Omental fat pad (tissue), 4 donors: Measurements from ENCODE around the gene TMEM253. TPM values are rescaled to one million over a fixed set of nuclear protein-coding genes. Genes with fewer than 3 reads are reported as not detected.

Experiments used
- ATAC-seq: fragments of 150-250 bp; one replicate; pipeline ENCODE4 v1.9.1; 2016; ENCODE audit warnings: mild to moderate bottlenecking, moderate library complexity; ENCODE audit not compliant: low FRiP score
- DNase-seq: peaks from one replicate; pipeline ENCODE4 v3.0.0-alpha.2; 2019; ENCODE audit warnings: low spot score
- CTCF ChIP-seq, 3 donors: fragments of 450-650 bp; IDR thresholded peaks; one replicate each; pipeline ENCODE4 v1.5.1; 2016 to 2017; ENCODE audit warnings: antibody characterized with exemption in 3 of 3, mild to moderate bottlenecking in 3 of 3, moderate library complexity in 2 of 3
- total RNA-seq, 4 donors: library from RNA; depleted of rRNA; stranded (reverse); fragments of >200 nt; gene quantifications; one replicate each; pipeline ENCODE4 v1.1.0, GENCODE V29; 2016

The TMEM253 gene
- total RNA-seq = 1 to 10 TPM in 1 of 4 donors, under 1 TPM in 1, not detected in 2; 0.75 to 2.4 TPM

GRCh38 chr14:21100931-21101330, at the start of gene TMEM253:
TMEM253 (plus strand) TSS chr14:21101066; CDS start chr14:21101344, 278 bp downstream.
- DNase-seq (no peak), ATAC-seq (no peak)
- TF ChIP-seq CTCF (IDR thresholded peaks at IDR 0.05) = no peak

DNA sequence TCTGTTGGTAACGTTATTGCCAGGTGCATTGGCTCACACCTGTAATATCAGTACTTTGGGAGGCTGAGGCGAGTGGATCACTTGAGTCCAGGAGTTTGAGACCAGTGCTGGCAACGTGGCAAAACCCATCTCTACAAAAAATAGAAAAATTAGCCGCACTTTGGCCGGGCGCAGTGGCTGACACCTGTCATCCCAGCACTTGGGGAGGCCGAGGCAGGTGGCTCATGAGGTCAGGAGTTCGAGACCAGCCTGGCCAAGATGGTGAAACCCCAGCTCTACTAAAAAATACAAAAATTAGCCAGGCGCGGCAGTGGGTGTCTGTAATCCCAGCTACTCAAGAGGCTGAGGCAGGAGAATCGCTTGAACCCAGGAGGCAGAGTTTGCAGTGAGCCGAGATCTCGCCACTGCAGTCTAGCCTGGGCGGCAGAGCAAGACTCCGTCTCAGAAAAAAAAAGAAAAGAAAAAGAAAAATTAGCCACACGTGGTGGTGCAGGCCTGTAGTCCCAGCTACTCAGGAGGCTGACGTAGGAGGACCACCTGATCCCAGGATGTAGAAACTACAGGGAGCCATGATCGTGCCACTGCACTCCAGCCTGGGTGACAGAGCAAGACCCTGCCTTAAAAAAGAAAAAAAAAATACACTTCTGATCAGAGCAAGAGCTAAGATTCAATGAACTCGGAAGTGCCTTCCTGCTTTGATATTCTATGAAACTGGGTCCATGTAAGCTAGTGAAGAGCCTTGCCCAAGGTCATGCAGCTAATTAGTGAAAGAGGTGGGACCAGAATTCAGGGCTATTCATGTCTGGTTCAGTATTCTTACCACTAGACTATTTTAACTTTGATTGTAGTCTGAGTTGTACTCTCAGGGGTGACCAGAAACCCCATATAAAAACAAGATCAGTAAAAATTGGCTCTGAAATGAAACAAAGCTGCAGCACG, 47.4 kb upstream of the TMEM253 start:
- ATAC-seq = no peak
- no peak for DNase-seq
- TF ChIP-seq CTCF (IDR thresholded peaks at IDR 0.05) = no peak

- ATAC-seq = no peak
- TF ChIP-seq CTCF (IDR thresholded peaks at IDR 0.05) = no peak
- no peak for DNase-seq
These were observed 46.6 kb upstream of the TMEM253 start for GRCh38 chr14:21054123-21054767.

DNA sequence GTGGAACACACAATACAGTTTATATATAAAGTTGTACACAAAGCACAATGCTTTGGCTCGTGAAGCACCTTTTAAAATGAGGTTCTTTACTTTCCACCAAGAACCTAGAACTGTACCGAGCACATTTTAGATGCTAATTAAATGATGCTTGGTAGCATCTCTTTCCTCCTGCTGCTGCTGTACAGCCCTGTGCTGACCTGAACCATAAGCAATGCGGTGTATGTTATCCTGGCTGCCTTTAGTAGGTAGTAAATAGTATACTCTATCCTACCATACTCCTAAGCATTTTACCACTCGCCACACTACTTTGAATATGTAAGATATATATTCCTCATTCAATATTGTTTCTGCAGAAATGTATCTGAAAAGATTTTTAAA, 46.1 kb upstream of the TMEM253 start:
- no peak for TF ChIP-seq CTCF (IDR thresholded peaks at IDR 0.05)
- DNase-seq = no peak
- ATAC-seq = no peak

DNA sequence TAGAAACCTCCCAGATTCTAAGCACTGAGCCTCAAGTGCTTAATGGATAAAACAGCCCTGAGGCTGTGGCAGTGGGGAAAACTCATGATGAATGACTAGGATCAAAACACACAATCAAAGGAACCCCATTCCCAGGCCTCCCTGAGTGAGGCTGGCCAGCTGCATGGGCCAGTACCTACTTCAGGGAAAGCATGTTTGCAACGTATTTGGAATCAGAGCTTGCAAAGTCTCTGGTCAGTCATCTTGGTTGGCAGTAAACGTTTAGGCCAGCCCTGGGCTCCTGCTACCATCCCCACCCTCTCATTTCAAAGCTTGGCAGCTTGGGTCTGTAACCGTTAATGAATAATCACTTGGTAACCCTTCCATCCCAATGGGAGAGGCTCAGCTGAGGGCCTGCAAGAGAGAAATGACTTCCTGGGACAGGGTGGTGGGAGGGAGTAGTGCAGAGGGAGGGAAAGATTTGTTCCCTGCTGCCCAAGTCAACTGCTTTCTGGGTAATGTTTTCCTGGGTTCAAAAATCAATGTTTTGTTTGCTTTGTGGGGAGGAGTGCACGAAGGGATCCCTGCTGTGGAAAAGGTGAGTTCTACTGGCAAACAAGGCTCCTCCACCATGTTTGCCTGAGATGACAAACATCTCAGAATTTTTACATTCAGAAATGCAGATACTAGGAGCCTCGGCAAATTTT, 45.3 kb upstream of the TMEM253 start:
- no peak for ATAC-seq
- DNase-seq = no peak
- no peak for TF ChIP-seq CTCF (IDR thresholded peaks at IDR 0.05)

- TF ChIP-seq CTCF (IDR thresholded peaks at IDR 0.05) = no peak
- no peak for DNase-seq
- no peak for ATAC-seq
These were observed 44.2 kb upstream of the TMEM253 start for GRCh38 chr14:21056520-21057163.
